Stomach (tissue), 4 donors: Measurements from ENCODE around the gene TAS2R39.

Experiments
- EP300 ChIP-seq: sonication (generic); formaldehyde crosslinking; IDR thresholded peaks from one replicate; pipeline ENCODE4 v1.6.1; 2017; ENCODE audit warnings: antibody characterized with exemption
- POLR2A ChIP-seq, 4 donors: fragments of 450-650 bp; IDR thresholded peaks; one replicate each; pipeline ENCODE4 v1.6.1; 2016; ENCODE audit warnings: antibody characterized with exemption in 4 of 4, control low read depth in 2 of 4, mild to moderate bottlenecking in 1 of 4, moderate library complexity in 1 of 4
- POLR2AphosphoS5 ChIP-seq, 3 donors: sonication (generic); formaldehyde crosslinking; IDR thresholded peaks; one replicate each; pipeline ENCODE4 v1.6.1; 2016; ENCODE audit warnings: antibody characterized with exemption in 3 of 3
- TF ChIP-seq, protein P1 (sequence below), 7 experiments: fragments of 450-650 bp in 4 of 7; fragments of 200-600 bp in 3 of 7; sonication (generic) in 3 of 7; IDR thresholded peaks; one replicate each; pipeline ENCODE4 v1.5.1; 2016 to 2019; ENCODE audit warnings: antibody characterized with exemption in 7 of 7, control low read depth in 2 of 7, mild to moderate bottlenecking in 1 of 7

DNA sequence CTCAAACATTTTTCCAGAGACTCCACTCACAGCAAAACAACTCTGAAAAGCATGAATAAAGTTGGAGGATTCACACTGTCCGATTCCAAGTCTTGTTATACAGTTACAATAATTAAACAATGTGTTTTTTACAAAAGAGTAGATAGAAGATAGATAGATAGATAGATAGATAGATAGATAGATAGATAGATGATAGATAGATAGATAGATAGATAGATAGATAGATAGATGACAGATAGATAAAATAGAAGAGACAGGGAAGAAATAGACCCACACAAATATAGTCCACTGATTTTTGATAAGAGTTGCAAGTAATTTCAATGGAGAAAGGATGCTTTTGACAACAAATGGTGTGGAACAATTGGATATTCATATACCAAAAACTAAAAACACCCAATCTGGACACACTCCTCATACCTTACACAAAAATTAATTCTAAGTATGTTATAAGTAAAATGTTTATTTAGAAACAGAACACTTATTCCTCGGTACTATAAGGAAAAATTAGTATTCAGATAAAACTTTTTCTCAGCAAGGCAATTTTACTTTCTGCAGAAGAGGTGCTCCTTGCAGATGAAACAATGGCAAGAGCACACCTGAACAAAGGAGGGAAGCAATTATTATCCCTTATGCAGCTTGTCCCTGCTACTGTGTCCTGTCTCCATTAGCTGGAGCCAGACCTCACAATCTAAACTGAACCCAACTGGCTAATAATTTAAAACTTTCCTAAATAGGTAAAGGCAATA, 5.7 kb upstream of the TAS2R39 start:
- no peak for TF ChIP-seq POLR2AphosphoS5 (IDR thresholded peaks at IDR 0.05)
- TF ChIP-seq, protein P1, sequence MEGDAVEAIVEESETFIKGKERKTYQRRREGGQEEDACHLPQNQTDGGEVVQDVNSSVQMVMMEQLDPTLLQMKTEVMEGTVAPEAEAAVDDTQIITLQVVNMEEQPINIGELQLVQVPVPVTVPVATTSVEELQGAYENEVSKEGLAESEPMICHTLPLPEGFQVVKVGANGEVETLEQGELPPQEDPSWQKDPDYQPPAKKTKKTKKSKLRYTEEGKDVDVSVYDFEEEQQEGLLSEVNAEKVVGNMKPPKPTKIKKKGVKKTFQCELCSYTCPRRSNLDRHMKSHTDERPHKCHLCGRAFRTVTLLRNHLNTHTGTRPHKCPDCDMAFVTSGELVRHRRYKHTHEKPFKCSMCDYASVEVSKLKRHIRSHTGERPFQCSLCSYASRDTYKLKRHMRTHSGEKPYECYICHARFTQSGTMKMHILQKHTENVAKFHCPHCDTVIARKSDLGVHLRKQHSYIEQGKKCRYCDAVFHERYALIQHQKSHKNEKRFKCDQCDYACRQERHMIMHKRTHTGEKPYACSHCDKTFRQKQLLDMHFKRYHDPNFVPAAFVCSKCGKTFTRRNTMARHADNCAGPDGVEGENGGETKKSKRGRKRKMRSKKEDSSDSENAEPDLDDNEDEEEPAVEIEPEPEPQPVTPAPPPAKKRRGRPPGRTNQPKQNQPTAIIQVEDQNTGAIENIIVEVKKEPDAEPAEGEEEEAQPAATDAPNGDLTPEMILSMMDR (IDR thresholded peaks at IDR 0.05), result no peak
- TF ChIP-seq EP300, result no peak
- TF ChIP-seq POLR2A (IDR thresholded peaks at IDR 0.05), result no peak
